Dermis microvascular lymphatic vessel endothelial cell (primary cell): ENCODE data around the gene IDH3G. TPM values are rescaled to one million over a fixed set of nuclear protein-coding genes. Genes with fewer than 3 reads are reported as not detected.

Source experiments
- DNase-seq, 2 donors: peaks; one replicate each; pipeline versions ENCODE4 v3.0.0 to v3.0.0-alpha.2; 2010; ENCODE audit warnings: low read depth in 2 of 2
- total RNA-seq: library from RNA; depleted of rRNA; stranded (reverse); fragments of >200 nt; gene quantifications from 2 replicates; pipeline ENCODE4 v1.2.1, GENCODE V29; 2014

IDH3G gene
- total RNA-seq, 1 donor from 2014 or later: 35.9 TPM

- DNase-seq: no peak
These were observed 57.9 kb downstream of the IDH3G start for GRCh38 chrX:153736071-153736820.

Other genes starting within 250 kb of the IDH3G start
- gene CCNQ, start 195.2 kb downstream of the IDH3G start, total RNA-seq: 37.3 and 39.0 TPM in 2 replicates
- gene DUSP9, start 147.2 kb downstream of the IDH3G start, total RNA-seq: under 0.01 and 0.13 TPM in 2 replicates
- gene PNCK, start 120.6 kb downstream of the IDH3G start, total RNA-seq: not detected in 2 replicates
- 5.5 and 5.9 TPM in 2 replicates for gene SLC6A8, start 106.4 kb downstream of the IDH3G start, total RNA-seq
- 341 and 362 TPM in 2 replicates for gene BCAP31, start 70.0 kb downstream of the IDH3G start, total RNA-seq
- gene ABCD1, start 69.5 kb downstream of the IDH3G start, total RNA-seq: 6.2 and 9.1 TPM in 2 replicates
- 2.4 and 6.7 TPM in 2 replicates for gene PLXNB3, start 30.1 kb downstream of the IDH3G start, total RNA-seq
- gene SRPK3, start 13.3 kb downstream of the IDH3G start, total RNA-seq: 0.13 and 0.25 TPM in 2 replicates
- gene SSR4, start 293 bp upstream of the IDH3G start, total RNA-seq: 134 and 155 TPM in 2 replicates
- 0.26 and 0.89 TPM in 2 replicates for gene PDZD4, start 36.2 kb upstream of the IDH3G start, total RNA-seq
- gene L1CAM, start 91.8 kb upstream of the IDH3G start, total RNA-seq: 0.13 TPM in 2 replicates
- 1.9 and 2.0 TPM in 2 replicates for gene AVPR2, start 110.3 kb upstream of the IDH3G start, total RNA-seq
- 4.9 and 5.1 TPM in 2 replicates for gene ARHGAP4, start 131.9 kb upstream of the IDH3G start, total RNA-seq
- gene NAA10, start 140.7 kb upstream of the IDH3G start, total RNA-seq: 47.5 and 52.6 TPM in 2 replicates
- 10.1 and 40.3 TPM in 2 replicates for gene RENBP, start 150.3 kb upstream of the IDH3G start, total RNA-seq
- gene HCFC1, start 177.4 kb upstream of the IDH3G start, total RNA-seq: 10.0 and 15.9 TPM in 2 replicates
- gene TMEM187, start 178.4 kb upstream of the IDH3G start, total RNA-seq: 2.7 and 6.6 TPM in 2 replicates
- gene IRAK1, start 225.5 kb upstream of the IDH3G start, total RNA-seq: 52.2 and 56.6 TPM in 2 replicates